HepG2 (cell line): ENCODE measurements around the gene TNXB.

Experiments
- BHLHE40 ChIP-seq: IDR thresholded peaks from 2 replicates; pipeline ENCODE4 v1.6.1; 2011; ENCODE audit warnings: low read length, improper control_type of control experiment
- ZFP1 ChIP-seq: IDR thresholded peaks from 2 replicates; pipeline ENCODE4 v1.6.1; 2016
- ZNF138 ChIP-seq: sonication (generic); formaldehyde crosslinking; IDR thresholded peaks from 2 replicates; pipeline ENCODE4 v1.5.0; 2020; ENCODE audit warnings: mild to moderate bottlenecking, low read depth, missing genetic modification reagents

GRCh38 chr6:32073613-32074012 lies 35.5 kb downstream of the TNXB start:
- TF ChIP-seq ZNF138 (CRISPR knock-in tag), result no peak
- no peak for TF ChIP-seq ZFP1 (CRISPR knock-in tag)
- no peak for TF ChIP-seq BHLHE40
